GM12878 (cell line): ENCODE results near the gene NAV2. TPM values are rescaled to one million over a fixed set of nuclear protein-coding genes. Genes with fewer than 3 reads are reported as not detected.
A peak's percentile ranks its signal among the peaks of the same experiment; 100 is the strongest.

Experiments
- ATAC-seq: fragments of 200-7000 bp; cut with Tn5 transposase; 3 replicates; pipeline ENCODE4 v1.9.1; 2020; ENCODE audit warnings: mild to moderate bottlenecking, moderate library complexity
- BruUV-seq: library from RNA; stranded (reverse); fragments of 400-500 nt; replicated peaks from 2 replicates; lab custom pipeline; 2021; lab: Mats Ljungman, UMichigan
- CTCF ChIA-PET: fragments of 300-600 bp; sonication (Branson Sonifier 250); formaldehyde crosslinking; extraction: SDS; loops from one replicate; lab custom pipeline; 2021; ENCODE audit warnings: inconsistent platforms; lab: Yijun Ruan, JAX
- POLR2A ChIA-PET: fragments of 350-600 bp; formaldehyde crosslinking; extraction: SDS; loops from one replicate; lab custom pipeline; 2021; ENCODE audit warnings: inconsistent platforms; lab: Charles Lee
- RAD21 ChIA-PET: fragments of 300-600 bp; sonication (Branson Sonifier 250); formaldehyde crosslinking; loops from one replicate; lab custom pipeline; 2023; ENCODE audit warnings: antibody characterized with exemption; ENCODE audit not compliant: unreplicated experiment; lab: Charles Lee
- SMC1A ChIA-PET: fragments of 300-600 bp; sonication (Branson Sonifier 250); formaldehyde crosslinking; loops from one replicate; lab custom pipeline; 2023; ENCODE audit not compliant: unreplicated experiment, uncharacterized antibody; lab: Charles Lee
- DNase-seq: peaks from one replicate; pipeline ENCODE4 v3.0.0-alpha.2; 2011; ENCODE audit warnings: low read depth, low spot score
- FAIRE-seq: peaks from 3 replicates; lab custom pipeline; 2011; peaks lifted over from hg19 to GRCh38; lab: Jason Lieb, UNC
- H2AFZ ChIP-seq: 2 replicates; pipeline ENCODE4 v1.6.0; 2011; ENCODE audit warnings: low read depth, low read length, control low read depth; ENCODE audit not compliant: control insufficient read depth
- H3K27ac ChIP-seq: 2 replicates; pipeline ENCODE4 v1.5.1; 2011; ENCODE audit warnings: control low read depth; ENCODE audit not compliant: control insufficient read depth, insufficient read depth
- H3K27me3 ChIP-seq, 2 experiments: replicated peaks in 1 of 2; 2 replicates each; pipeline versions ENCODE4 v1.6.0 to v1.6.1; 2011; ENCODE audit warnings: low read length in 1 of 2; ENCODE audit not compliant: control insufficient read depth in 2 of 2, insufficient read depth in 2 of 2
- H3K36me3 ChIP-seq, 2 experiments: 2 replicates each; pipeline ENCODE4 v1.5.1; 2011; ENCODE audit warnings: low read length in 1 of 2; ENCODE audit not compliant: control insufficient read depth in 2 of 2, insufficient read depth in 2 of 2
- H3K4me1 ChIP-seq: 2 replicates; pipeline ENCODE4 v1.6.1; 2011; ENCODE audit warnings: mild to moderate bottlenecking, low read length, moderate library complexity, mixed read lengths; ENCODE audit not compliant: control insufficient read depth, insufficient read depth
- H3K4me2 ChIP-seq: 2 replicates; pipeline ENCODE4 v1.6.0; 2011; ENCODE audit warnings: control low read depth; ENCODE audit not compliant: control insufficient read depth, insufficient read depth
- H3K4me3 ChIP-seq: fragments of 200-600 bp; sonication (generic); 2 replicates; pipeline ENCODE4 v1.5.1; 2016
- H3K79me2 ChIP-seq: 2 replicates; pipeline ENCODE4 v1.6.0; 2011; ENCODE audit warnings: low read length; ENCODE audit not compliant: control insufficient read depth, insufficient read depth
- H3K9ac ChIP-seq: 2 replicates; pipeline ENCODE4 v1.8.0; 2011; ENCODE audit warnings: low read length, control low read depth, mixed read lengths; ENCODE audit not compliant: control insufficient read depth, insufficient read depth
- H3K9me3 ChIP-seq: replicated peaks from 3 replicates; pipeline ENCODE4 v1.5.1; 2011; ENCODE audit warnings: mild to moderate bottlenecking, low read length; ENCODE audit not compliant: control insufficient read depth, insufficient read depth
- H4K20me1 ChIP-seq: 2 replicates; pipeline ENCODE4 v1.6.0; 2011; ENCODE audit not compliant: control insufficient read depth, insufficient read depth
- BHLHE40 ChIP-seq, 2 experiments: fragments of 450-650 bp in 1 of 2; IDR thresholded peaks; 2 replicates each; pipeline ENCODE4 v1.6.1; 2011 to 2017; ENCODE audit warnings: low read depth in 2 of 2, borderline replicate concordance in 1 of 2, improper control_type of control experiment in 1 of 2, low read length in 1 of 2, mild to moderate bottlenecking in 1 of 2
- BRCA1 ChIP-seq: IDR thresholded peaks from 2 replicates; pipeline ENCODE4 v1.6.1; 2011; ENCODE audit warnings: low read depth, low read length, improper control_type of control experiment
- FOXM1 ChIP-seq: IDR thresholded peaks from 2 replicates; pipeline ENCODE4 v1.6.1; 2012; ENCODE audit warnings: low read depth, mild to moderate bottlenecking, inconsistent platforms, low read length, moderate library complexity
- KAT2A ChIP-seq: conservative IDR thresholded peaks from 2 replicates; pipeline ENCODE4 v1.6.1; 2011; ENCODE audit warnings: low read depth, low read length; ENCODE audit not compliant: control insufficient read depth
- KDM1A ChIP-seq: fragments of 200-600 bp; sonication (generic); IDR thresholded peaks from 2 replicates; pipeline ENCODE4 v1.6.1; 2016; ENCODE audit warnings: borderline replicate concordance
- LARP7 ChIP-seq: fragments of 450-650 bp; IDR thresholded peaks from 2 replicates; pipeline ENCODE4 v1.6.1; 2017; ENCODE audit warnings: mild to moderate bottlenecking
- NFXL1 ChIP-seq: fragments of 450-650 bp; IDR thresholded peaks from 2 replicates; pipeline ENCODE4 v1.6.1; 2017; ENCODE audit warnings: antibody characterized with exemption, mild to moderate bottlenecking, borderline replicate concordance
- NFYB ChIP-seq: IDR thresholded peaks from 2 replicates; pipeline ENCODE4 v1.6.1; 2011; ENCODE audit warnings: low read depth, mild to moderate bottlenecking, low read length, improper control_type of control experiment, moderate library complexity; ENCODE audit not compliant: insufficient read depth
- NR2C2 ChIP-seq: IDR thresholded peaks from 2 replicates; pipeline ENCODE4 v1.6.1; 2011; ENCODE audit warnings: borderline replicate concordance, low read depth; ENCODE audit not compliant: control insufficient read depth, insufficient read length
- POLR2A ChIP-seq: IDR thresholded peaks from 2 replicates; pipeline ENCODE4 v1.6.1; 2011; ENCODE audit warnings: low read depth, mild to moderate bottlenecking, low read length
- SMARCA5 ChIP-seq: fragments of 450-650 bp; IDR thresholded peaks from 2 replicates; pipeline ENCODE4 v1.6.1; 2017; ENCODE audit warnings: mild to moderate bottlenecking
- SMC3 ChIP-seq: IDR thresholded peaks from 2 replicates; pipeline ENCODE4 v1.6.1; 2011; ENCODE audit warnings: low read length, improper control_type of control experiment, borderline replicate concordance
- YY1 ChIP-seq: IDR thresholded peaks from 2 replicates; pipeline ENCODE4 v1.6.1; 2011; ENCODE audit warnings: low read depth, mild to moderate bottlenecking, low read length
- ZNF207 ChIP-seq: fragments of 450-650 bp; IDR thresholded peaks from 2 replicates; pipeline ENCODE4 v1.6.1; 2014; ENCODE audit warnings: antibody characterized with exemption, mild to moderate bottlenecking, borderline replicate concordance
- ZNF217 ChIP-seq: fragments of 450-650 bp; IDR thresholded peaks from 2 replicates; pipeline ENCODE4 v1.6.1; 2017; ENCODE audit warnings: antibody characterized with exemption, mild to moderate bottlenecking
- WGBS: methylation state at CpG from one replicate; pipeline ENCODE4 v1.1.6; 2016; ENCODE audit warnings: low lambda C conversion rate; ENCODE audit not compliant: insufficient replicate concordance, insufficient coverage; ENCODE audit errors: missing lambda C conversion rate; 5-methylcytosine and 5-hydroxymethylcytosine counted together
- in situ Hi-C: fragments of 300-500 bp; cut with MboI; formaldehyde crosslinking; loops from 9 replicates; pipeline ENCODE4 v1.14.3; 2018; ENCODE audit warnings: mixed read lengths
- intact Hi-C: fragments of 100-400 bp; cut with micrococcal nuclease; formaldehyde crosslinking; loops from one replicate; pipeline ENCODE4 v1.14.2; 2022; ENCODE audit not compliant: unreplicated experiment
- polyA plus RNA-seq, 11 experiments: library from polyadenylated mRNA; depleted of rRNA in 4 of 11; unstranded in 6 of 11; stranded (reverse) in 5 of 11; fragments of >200 nt; fragmentation: Nextera tagmentation in 4 of 11; fragmentation: Illumina TruSeq in 1 of 11; extraction: Ambion mirVana in 4 of 11; extraction: Trizol in 1 of 11; gene quantifications; 1 replicate in 1 of 11; 2 replicates in 10 of 11; pipeline versions ENCODE4 v1.2.1 to v1.2.3, GENCODE V29; 2011 to 2016; ENCODE audit warnings: inconsistent platforms in 2 of 11, missing spikeins in 2 of 11, low read depth in 1 of 11
- total RNA-seq, 4 experiments: library from RNA; depleted of rRNA in 3 of 4; stranded (reverse); fragments of >200 nt in 3 of 4; fragmentation: Illumina TruSeq in 1 of 4; extraction: Trizol in 1 of 4; gene quantifications; 2 replicates each; pipeline versions ENCODE4 v1.2.1 to v1.2.3, GENCODE V29; 2013 to 2021
- TF ChIP-seq, protein P1 (sequence below): fragments of 450-650 bp; IDR thresholded peaks from 2 replicates; pipeline ENCODE4 v1.6.1; 2016; ENCODE audit warnings: mild to moderate bottlenecking

The NAV2 gene
- total and polyA plus RNA-seq, 10 of the 15 experiments (the other 5 are each of a cell fraction or from before 2014, with no cell fraction given), result 0.35 to 6.1 (median 1.1) TPM

DNA sequence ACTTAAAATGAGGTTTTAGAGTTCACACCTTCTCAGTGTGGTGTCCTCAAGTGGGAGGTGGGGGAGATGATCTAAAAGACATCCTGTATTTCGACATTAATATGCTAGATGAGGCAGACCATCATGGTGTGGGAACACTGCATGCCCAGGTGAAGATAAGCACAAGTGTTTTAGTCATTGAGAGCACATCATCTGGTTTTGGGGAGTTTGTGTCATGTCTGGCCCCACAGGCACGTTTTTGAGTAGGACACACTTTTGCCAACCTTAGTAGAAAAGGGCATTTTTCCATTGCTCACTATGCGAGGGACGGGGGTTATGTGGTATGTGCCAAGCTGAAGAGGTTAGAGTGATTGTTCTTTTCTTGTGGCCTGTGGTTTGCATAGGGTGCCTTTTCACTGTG lies 258.3 kb downstream of the NAV2 start:
- RAD21 ChIA-PET, result no interaction called here
- Histone ChIP-seq H3K4me1 (peaks cover 11% of the 10 kb centered on the region), H3K27ac (no peak overlapping the region), H3K36me3 (no peaks in the 10 kb centered on the region), H4K20me1 (no peaks in the 10 kb centered on the region), H3K9ac (no peak overlapping the region), H3K4me3 (no peak overlapping the region), H3K4me2 (no peak overlapping the region), H3K9me3 (no peaks in the 10 kb centered on the region), H2AFZ (no peak overlapping the region), H3K79me2 (no peaks in the 10 kb centered on the region), H3K27me3 (no peaks in the 10 kb centered on the region)
- no peak for DNase-seq
- WGBS, result 38% methylated on average over 4 of the region's 4 CpGs
- intact Hi-C loops (no loop called here), in situ Hi-C loops (no loop called here)
- 0 out of 4 replicates have a peak, but pooled peaks of 1 of the 2 experiments have one; percentile 33 for TF ChIP-seq BHLHE40 (IDR thresholded peaks at IDR 0.05; ENCODE audit: borderline replicate concordance in 1 of 2, low read depth in 2 of 2, low read length in 1 of 2)
- TF ChIP-seq SMC3, result no peak
- CTCF ChIA-PET, result interaction anchor here (2.7 kb wide), 1 partner anchor 157 kb away, joined by 9 read pairs; no protein-coding TSS in a partner anchor
- no peak for FAIRE-seq
- ATAC-seq, result peak; percentile 25
- POLR2A ChIA-PET, result no interaction called here
- SMC1A ChIA-PET, result interaction anchor here (1.5 to 2.2 kb wide), 2 partner anchors 11 to 19 kb away, joined by 6 to 8 read pairs; no protein-coding TSS in a partner anchor
- no TSS peak for BruUV-seq

GRCh38 chr11:19972091-19972490 lies 259.5 kb downstream of the NAV2 start:
- FAIRE-seq, result no peak
- no peaks in the 10 kb centered on the region for H3K79me2 ChIP-seq
- intact Hi-C loops (no loop called here), in situ Hi-C loops (no loop called here)
- ChIA-PET RAD21 (no interaction called here), POLR2A (no interaction called here), SMC1A (interaction anchor here (1.5 to 2.2 kb wide), 2 partner anchors 10 to 20 kb away, joined by 6 to 8 read pairs; no protein-coding TSS in a partner anchor), CTCF (interaction anchor here (0.7 to 2.7 kb wide), 2 partner anchors 18 to 156 kb away, joined by 3 to 9 read pairs; no protein-coding TSS in a partner anchor)
- no peaks in the 10 kb centered on the region for H4K20me1 ChIP-seq
- H3K4me1 ChIP-seq, result peaks cover 11% of the 10 kb centered on the region
- BruUV-seq, result no TSS peak
- WGBS, result 8% methylated on average over 2 of the region's 2 CpGs
- no peak overlapping the region for H3K4me3 ChIP-seq
- H2AFZ ChIP-seq, result no peak overlapping the region
- no peaks in the 10 kb centered on the region for H3K9me3 ChIP-seq
- no peak overlapping the region for H3K4me2 ChIP-seq
- no peak for DNase-seq
- H3K9ac ChIP-seq, result no peak overlapping the region
- H3K27me3 ChIP-seq, result no peaks in the 10 kb centered on the region
- ATAC-seq, result no peak
- TF ChIP-seq BRCA1 (no peak), ZNF217 (no peak), SMARCA5 (no peak), KAT2A (no peak), NFXL1 (no peak), FOXM1 (no peak), YY1 (no peak), ZNF207 (no peak), POLR2A (no peak), NR2C2 (no peak), KDM1A (no peak), NFYB (no peak), LARP7 (no peak)
- TF ChIP-seq, protein P1, sequence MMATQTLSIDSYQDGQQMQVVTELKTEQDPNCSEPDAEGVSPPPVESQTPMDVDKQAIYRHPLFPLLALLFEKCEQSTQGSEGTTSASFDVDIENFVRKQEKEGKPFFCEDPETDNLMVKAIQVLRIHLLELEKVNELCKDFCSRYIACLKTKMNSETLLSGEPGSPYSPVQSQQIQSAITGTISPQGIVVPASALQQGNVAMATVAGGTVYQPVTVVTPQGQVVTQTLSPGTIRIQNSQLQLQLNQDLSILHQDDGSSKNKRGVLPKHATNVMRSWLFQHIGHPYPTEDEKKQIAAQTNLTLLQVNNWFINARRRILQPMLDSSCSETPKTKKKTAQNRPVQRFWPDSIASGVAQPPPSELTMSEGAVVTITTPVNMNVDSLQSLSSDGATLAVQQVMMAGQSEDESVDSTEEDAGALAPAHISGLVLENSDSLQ, result no peak
- H3K36me3 ChIP-seq, result no peaks in the 10 kb centered on the region
- H3K27ac ChIP-seq, result no peak overlapping the region
